Metanephros (tissue), 1 donor: ENCODE results near the gene TFEC. TPM values are rescaled to one million over a fixed set of nuclear protein-coding genes. Genes with fewer than 3 reads are reported as not detected.

Experiments
- total RNA-seq: library from RNA; depleted of rRNA; stranded (reverse); fragments of >200 nt; gene quantifications from one replicate; pipeline ENCODE4 v1.2.3, GENCODE V29; 2014

TFEC gene
- 14.2 TPM for total RNA-seq

GRCh38 chr7:116030651-116031276 is at the start of gene TFEC:
TSS of gene TFEC (minus strand) at chr7:116030763. CDS start at chr7:115984441, 46,322 bp downstream.

Other genes with a start within 250 kb of the TFEC start
- gene TES, start 179.8 kb upstream of the TFEC start, total RNA-seq, result 59.8 TPM